NK-92 treated with Interleukin-12 subunit alpha and Interleukin-12 subunit beta, amount 100 ng/mL, for 24 hours (cell line): ENCODE measurements around the gene OR6K6.

ENCODE experiments used
- DNase-seq: peaks from one replicate; lab custom pipeline; 2025; lab: John Stamatoyannopoulos, UW

OR6K6 gene

DNA sequence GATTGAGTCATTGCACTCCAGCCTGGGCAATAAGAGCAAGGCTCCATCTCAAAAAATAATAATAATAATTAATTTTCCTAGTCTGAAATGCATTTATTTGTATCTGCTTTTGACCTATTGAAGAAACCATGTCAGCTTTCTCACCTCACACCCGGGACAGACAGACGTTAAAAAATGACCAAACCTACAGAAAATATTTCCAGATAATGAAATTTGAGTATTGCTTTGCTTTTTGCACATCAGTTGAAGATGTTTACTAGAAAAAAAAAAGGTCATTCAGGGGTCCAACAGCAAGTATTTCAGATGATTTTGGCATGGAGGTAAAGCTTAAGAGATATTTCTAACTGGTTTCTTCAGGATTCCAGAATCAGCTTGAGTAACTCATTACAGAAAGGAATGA, at the start of gene OR6K6:
Gene OR6K6 (plus strand): TSS at position 301 of the 400 bp plus-strand sequence. CDS start 168 bp downstream, outside the sequence.
- no peak for DNase-seq

GRCh38 chr1:158706096-158706495, 48.4 kb upstream of the OR6K6 start:
- no peak for DNase-seq

DNA sequence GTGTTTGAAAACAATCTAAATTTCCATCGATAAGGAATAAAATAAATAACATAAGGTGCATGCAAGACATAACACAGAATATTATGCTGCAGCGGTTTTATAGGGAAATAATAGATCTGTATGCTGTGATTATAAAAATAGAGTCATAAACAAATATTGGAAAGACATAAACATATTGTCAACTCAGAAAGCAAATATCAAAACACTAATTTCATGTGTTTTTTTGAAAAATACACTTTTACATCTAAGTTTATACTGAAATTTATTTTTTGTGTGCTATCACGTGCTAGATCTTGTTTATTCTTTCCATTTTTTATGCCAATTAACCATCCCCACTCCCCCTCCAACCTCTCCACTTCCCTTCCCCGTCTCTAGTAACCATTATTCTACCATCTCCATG, 43.4 kb upstream of the OR6K6 start:
- DNase-seq = no peak

DNA sequence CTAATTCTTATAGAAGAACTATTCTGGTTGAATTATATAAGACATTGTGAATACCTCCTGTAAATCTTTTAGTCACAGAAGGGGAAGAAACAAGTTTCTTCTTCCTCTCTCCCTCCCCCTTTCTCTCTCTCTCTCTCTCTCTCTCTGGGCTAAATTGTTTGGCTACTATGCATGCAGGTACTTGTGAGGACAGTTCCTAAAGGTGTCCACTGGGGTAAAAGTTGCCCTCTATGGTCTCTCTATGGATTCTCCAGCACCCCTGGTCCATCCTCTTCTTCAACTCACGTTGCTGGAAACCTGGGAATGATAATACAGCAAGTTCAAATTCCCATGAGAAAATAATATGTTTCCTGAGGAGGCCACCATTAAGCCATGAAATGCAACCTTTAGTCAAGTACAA, 39.8 kb upstream of the OR6K6 start:
- DNase-seq = no peak

GRCh38 chr1:158716335-158716734, 38.2 kb upstream of the OR6K6 start:
- no peak for DNase-seq

DNA sequence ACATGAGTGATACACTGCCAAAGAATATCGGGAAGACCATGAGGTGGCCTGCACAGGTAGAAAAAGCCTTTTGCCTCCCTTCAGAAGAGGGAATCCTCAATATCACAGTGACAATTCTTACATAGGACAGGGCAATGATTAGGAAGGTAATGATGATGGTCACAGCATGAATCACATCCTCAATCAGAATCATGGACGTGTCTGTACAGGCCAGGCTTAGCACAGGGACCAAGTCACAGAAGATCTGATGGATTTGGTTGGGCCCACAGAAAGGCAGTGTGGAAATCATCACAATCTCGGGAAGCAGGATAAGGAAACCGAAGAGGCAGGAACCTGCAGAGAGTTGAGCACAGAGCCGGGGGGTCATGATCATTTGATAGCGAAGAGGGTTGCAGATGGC, 37.2 kb upstream of the OR6K6 start:
- DNase-seq = no peak

- DNase-seq = no peak
These were observed 34.9 kb upstream of the OR6K6 start for GRCh38 chr1:158719664-158720063.

- no peak for DNase-seq
These were observed 33.9 kb upstream of the OR6K6 start, which contains the start of gene OR6K3 for GRCh38 chr1:158720620-158721019. Gene OR6K3 (minus strand): TSS chr1:158720720. CDS start chr1:158718115, 2,605 bp downstream.

DNA sequence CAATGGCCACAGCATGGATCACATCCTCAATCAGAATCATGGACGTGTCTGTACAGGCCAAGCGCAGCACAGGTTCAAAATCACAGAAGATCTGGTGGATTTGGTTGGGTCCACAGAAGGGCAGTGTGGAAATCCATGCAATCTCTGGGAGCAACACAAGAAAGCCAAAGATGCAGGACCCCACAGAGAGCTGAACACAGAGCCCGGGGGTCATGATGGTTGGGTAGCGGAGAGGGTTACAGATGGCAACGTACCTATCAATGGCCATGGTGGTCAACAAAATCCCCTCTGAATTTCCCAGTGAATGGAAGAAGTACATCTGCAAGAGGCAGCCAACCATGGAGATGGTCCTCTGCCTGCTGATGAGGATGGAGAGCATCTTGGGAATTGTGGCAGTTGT, 30.1 kb upstream of the OR6K6 start:
- no peak for DNase-seq

DNA sequence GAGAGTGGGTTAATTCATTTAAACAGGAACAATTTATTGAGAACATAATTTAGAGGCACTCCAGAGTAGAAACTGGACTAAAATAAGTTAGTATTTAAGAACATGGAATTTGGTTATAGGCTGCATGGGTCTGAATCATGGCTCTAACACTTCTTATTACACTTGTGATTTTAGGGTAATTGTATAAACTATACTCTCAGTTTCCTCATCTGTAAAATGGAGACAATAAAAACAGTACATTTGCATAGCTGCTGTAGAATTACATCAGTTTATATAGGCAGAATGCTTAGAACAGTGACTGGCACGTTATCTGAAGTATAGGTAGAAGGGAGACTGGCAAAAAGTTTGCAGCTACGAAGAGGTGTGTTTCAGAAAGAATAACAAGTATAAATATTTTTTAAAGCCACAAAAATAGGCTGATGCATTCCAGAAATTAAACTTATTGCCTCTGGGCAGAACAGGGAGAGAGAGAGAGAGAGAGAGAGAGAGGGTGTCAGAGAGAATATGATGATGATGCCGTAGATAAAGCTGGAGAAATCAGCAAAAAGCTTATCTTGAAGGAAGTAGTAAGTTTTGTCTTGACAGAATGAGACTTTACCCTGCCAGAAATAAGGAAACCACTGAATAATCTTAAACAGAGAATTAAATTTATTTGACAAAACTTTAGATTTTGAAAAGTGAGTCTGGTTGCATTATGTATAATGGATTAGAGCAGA, 25.9 kb upstream of the OR6K6 start:
- DNase-seq = no peak

- no peak for DNase-seq
These were observed 24.1 kb upstream of the OR6K6 start for GRCh38 chr1:158730453-158730852.

- DNase-seq = no peak
These were observed 22.8 kb upstream of the OR6K6 start for GRCh38 chr1:158731707-158732106.

DNA sequence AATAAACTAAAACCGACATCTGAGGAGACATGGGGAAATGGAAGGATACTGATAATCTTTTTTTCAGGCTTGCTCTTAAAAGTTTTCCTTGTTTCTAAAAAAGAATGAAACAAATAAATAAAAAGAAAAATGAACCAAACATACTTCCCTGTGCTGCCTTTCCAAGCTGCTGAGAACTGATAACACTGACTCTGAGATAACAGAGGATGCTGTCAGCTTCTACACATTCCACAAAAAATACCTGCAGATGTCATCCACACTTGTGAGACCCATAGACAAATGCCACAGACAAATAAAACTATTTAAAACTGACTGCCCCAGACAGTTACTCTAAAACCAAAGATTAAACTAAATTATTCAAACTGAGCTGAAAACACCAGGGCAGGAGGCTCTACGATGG, 22.0 kb upstream of the OR6K6 start:
- no peak for DNase-seq

DNA sequence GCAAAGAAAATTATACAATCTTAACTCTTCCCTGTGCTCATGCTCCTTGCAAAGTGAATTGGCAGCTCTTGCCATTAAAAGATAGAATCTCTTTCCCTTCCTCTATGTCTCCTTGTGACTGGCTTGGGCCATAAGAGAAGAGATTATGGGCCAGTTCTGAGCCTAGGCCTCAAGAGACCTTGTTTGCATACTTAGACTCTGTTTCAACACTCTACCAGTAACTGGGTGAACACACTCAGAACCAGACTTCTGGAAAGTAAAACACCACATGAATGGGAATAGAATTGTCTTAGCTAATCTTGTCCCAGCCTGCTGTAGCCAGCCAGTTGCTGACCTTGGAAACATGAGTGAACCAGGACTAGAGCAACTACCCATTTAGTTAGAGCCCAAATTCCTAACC, 18.7 kb upstream of the OR6K6 start:
- no peak for DNase-seq

DNA sequence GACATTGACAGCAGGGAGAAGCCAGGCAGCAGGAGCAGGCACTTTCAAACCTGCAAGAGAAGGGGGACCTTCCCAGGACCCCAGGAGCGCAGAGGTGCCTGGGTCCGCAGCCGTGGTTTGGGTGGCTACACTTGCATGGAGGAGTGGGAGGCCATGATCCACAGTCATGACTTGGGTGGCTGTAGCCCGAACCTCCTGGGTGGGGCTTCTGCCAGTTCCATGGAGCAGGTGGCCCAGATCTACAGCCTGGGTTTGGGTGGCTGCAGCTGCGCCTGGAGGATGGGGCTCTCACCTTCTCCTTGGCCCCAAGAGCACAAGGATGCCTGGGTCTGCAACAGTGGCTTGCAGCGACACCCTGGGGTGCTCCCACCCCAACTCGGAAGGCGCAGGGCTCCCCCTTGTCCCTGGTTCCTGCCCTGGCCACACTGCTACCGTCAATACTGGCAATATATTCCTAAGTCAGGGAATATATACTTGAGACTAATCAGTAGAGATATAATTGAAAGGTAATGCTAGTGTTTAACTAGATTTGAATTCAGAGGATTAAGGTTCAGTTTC, 2.3 kb upstream of the OR6K6 start:
- DNase-seq = no peak

- no peak for DNase-seq
These were observed 17.7 kb downstream of the OR6K6 start, which contains the start of gene OR6N1 for GRCh38 chr1:158771950-158772866. Gene OR6N1 (minus strand): TSS chr1:158772195. CDS start chr1:158766682, 5,513 bp downstream.

GRCh38 chr1:158781104-158781503, 26.6 kb downstream of the OR6K6 start, which contains the start of gene OR6N2:
Gene OR6N2 (minus strand): TSS chr1:158781204. CDS start chr1:158777635, 3,569 bp downstream.
- no peak for DNase-seq

DNA sequence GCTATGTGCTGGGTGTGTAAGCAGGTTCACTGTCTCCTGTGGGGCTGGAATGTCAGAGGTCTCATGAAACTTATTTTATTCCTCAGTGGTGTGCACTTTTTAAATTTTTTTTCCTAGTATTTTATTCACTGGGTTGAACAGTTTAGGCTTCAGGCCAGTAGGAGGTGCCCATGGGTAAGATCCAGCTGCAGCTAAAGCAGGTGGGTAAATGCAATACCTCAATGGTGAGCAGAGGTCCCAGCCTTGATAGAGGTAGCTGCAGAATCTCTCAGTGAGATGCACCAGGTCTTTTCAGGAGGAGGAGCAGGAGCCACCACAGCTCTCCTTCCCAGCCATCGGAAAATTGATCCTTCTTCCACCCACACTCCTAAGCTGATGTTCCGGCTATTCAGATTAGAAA, 39.1 kb downstream of the OR6K6 start:
- DNase-seq = no peak

DNA sequence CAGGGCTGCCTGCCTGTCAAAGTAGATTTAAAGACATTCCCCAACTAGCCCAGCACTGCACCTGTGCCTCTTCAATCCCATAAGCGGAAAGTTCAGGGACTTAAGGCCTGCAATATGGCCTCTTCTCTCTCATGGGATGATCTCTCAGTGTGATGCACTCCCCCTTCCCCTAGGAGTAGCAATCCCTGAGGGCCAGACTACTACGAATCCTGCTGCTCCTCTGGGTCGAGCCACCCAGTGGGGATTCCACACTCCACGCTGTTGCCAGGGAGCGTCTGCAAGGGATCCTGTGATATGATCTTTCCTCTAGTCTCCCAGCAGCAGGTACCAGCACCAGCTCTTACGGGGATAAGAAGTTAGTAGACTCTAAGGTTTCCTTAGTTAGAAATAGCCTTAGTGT, 39.7 kb downstream of the OR6K6 start:
- no peak for DNase-seq

DNA sequence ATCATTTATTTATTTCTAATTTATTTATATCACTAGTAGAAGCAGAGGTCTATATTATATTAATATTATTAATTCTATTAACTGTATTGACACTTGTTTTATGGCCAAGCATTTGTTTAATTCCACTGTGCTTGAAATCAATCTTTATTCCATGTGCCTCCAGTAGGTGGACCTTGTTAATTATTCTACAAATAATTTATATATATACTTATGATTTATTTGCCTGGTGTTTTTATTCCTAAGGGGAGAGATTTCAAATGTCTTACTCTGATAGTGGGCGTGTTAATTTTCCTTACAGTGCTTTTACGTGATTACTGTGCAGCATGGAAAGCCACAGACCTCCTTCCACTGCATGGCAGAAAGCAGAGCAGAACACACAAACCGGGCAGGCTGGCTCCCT, 44.0 kb downstream of the OR6K6 start:
- DNase-seq = no peak

- no peak for DNase-seq
These were observed 45.2 kb downstream of the OR6K6 start for GRCh38 chr1:158799689-158800088.

- no peak for DNase-seq
These were observed 46.0 kb downstream of the OR6K6 start for GRCh38 chr1:158800526-158800925.

- no peak for DNase-seq
These were observed 46.9 kb downstream of the OR6K6 start for GRCh38 chr1:158801396-158801795.
